ENCODE results near the gene DDX5. TPM values are rescaled to one million over a fixed set of nuclear protein-coding genes. Genes with fewer than 3 reads are reported as not detected.

Gene DDX5
- total RNA-seq, 1 donor from 2014 or later: 555 TPM

DNA sequence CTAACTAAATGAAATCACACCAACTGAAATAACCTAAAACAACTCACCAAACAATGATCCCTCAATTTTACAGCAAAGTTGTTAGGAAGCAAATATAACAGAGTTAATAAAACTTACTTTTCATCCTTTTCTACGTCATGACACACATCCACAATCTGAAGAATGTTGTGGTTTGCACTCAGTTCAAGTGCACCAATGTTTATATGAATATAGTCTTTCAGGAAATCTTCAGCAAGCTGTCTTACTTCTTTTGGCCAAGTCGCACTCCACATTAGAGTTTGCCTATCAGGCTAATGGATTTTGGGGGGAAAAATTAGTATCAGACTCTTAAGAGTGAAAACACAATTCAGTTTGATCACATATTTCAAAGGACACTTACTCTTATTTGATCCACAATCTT is 3.3 kb downstream of the DDX5 start:
- H3K4me3 Mint-ChIP-seq (ENCODE audit: unreplicated experiment): peak overlapping the region; percentile 94
- peaks cover 87% of the 10 kb centered on the region for H4K20me1 ChIP-seq (ENCODE audit: insufficient read depth, low read length)
- peak overlapping the region; percentile 100 for H3K4me3 ChIP-seq (ENCODE audit: insufficient read depth, low read depth, low read length)

DNA sequence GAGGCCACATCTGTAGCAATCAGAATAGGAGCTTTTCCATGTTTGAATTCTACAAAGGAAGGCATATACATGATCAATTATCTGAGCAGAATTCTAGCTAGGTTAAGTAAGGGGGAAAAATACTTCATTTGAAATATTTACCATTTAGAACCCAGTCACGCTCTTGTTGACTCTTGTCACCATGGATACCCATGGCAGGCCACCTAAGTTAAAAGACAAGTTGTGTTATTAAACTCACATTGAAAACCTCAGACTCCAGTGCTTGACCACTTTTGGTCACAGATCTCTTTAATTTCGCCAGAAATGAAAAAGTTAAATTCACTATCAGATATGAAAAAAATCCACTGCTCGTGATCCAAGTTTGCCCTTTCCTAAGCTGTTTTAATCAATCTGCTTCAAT is 4.1 kb downstream of the DDX5 start:
- no peak overlapping the region for H3K4me3 Mint-ChIP-seq (ENCODE audit: unreplicated experiment)
- Histone ChIP-seq H3K4me2 (ENCODE audit: low read length) (peak overlapping the region; percentile 90), H3K27ac (ENCODE audit: low read depth, low read length) (peak overlapping the region; percentile 3), H3K9ac (ENCODE audit: low read length) (peak overlapping the region; percentile 100), H3K9me3 (ENCODE audit: insufficient read depth, low read depth, low read length) (no peaks in the 10 kb centered on the region), H3K79me2 (ENCODE audit: insufficient read depth, low read length) (peaks cover 76% of the 10 kb centered on the region), H3K27me3 (ENCODE audit: insufficient read depth, low read length) (no peaks in the 10 kb centered on the region), H2AFZ (ENCODE audit: low read depth, low read length) (no peak overlapping the region), H4K20me1 (ENCODE audit: insufficient read depth, low read length) (peaks cover 87% of the 10 kb centered on the region), H3K4me1 (ENCODE audit: insufficient read depth, low read length) (peaks cover 41% of the 10 kb centered on the region), H3K36me3 (ENCODE audit: insufficient read depth, low read length) (peaks cover 71% of the 10 kb centered on the region), H3K4me3 (ENCODE audit: insufficient read depth, low read depth, low read length) (no peak overlapping the region)
- H3K36me3 Mint-ChIP-seq (ENCODE audit: low read depth, unreplicated experiment): peaks cover 22% of the 10 kb centered on the region
- no peaks in the 10 kb centered on the region for H3K9me3 Mint-ChIP-seq (ENCODE audit: unreplicated experiment)
- no peak for DNase-seq (ENCODE audit: low read depth)
- no peak for FAIRE-seq
- peak overlapping the region; percentile 55 for H3K27ac Mint-ChIP-seq (ENCODE audit: unreplicated experiment)
- TF ChIP-seq, protein P1, sequence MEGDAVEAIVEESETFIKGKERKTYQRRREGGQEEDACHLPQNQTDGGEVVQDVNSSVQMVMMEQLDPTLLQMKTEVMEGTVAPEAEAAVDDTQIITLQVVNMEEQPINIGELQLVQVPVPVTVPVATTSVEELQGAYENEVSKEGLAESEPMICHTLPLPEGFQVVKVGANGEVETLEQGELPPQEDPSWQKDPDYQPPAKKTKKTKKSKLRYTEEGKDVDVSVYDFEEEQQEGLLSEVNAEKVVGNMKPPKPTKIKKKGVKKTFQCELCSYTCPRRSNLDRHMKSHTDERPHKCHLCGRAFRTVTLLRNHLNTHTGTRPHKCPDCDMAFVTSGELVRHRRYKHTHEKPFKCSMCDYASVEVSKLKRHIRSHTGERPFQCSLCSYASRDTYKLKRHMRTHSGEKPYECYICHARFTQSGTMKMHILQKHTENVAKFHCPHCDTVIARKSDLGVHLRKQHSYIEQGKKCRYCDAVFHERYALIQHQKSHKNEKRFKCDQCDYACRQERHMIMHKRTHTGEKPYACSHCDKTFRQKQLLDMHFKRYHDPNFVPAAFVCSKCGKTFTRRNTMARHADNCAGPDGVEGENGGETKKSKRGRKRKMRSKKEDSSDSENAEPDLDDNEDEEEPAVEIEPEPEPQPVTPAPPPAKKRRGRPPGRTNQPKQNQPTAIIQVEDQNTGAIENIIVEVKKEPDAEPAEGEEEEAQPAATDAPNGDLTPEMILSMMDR (IDR thresholded peaks at IDR 0.05; ENCODE audit: insufficient read depth, low read depth, low read length): no peak
- TF ChIP-seq EZH2 (IDR thresholded peaks at IDR 0.05; ENCODE audit: insufficient read depth, low read length): no peak
- no peaks in the 10 kb centered on the region for H3K27me3 Mint-ChIP-seq (ENCODE audit: low read depth, unreplicated experiment)
- H3K4me1 Mint-ChIP-seq (ENCODE audit: low read depth, unreplicated experiment): peaks cover 49% of the 10 kb centered on the region

More for the DNA sequence above, 3.3 kb downstream of the DDX5 start:
- Mint-ChIP-seq H3K27ac (ENCODE audit: unreplicated experiment) (peak overlapping the region; percentile 1), H3K27me3 (ENCODE audit: low read depth, unreplicated experiment) (no peaks in the 10 kb centered on the region), H3K9me3 (ENCODE audit: unreplicated experiment) (no peaks in the 10 kb centered on the region), H3K4me1 (ENCODE audit: low read depth, unreplicated experiment) (peaks cover 49% of the 10 kb centered on the region), H3K36me3 (ENCODE audit: low read depth, unreplicated experiment) (peaks cover 22% of the 10 kb centered on the region)
- TF ChIP-seq, protein P1 (IDR thresholded peaks at IDR 0.05; ENCODE audit: insufficient read depth, low read depth, low read length): no peak
- peak; percentile 55 for DNase-seq (ENCODE audit: low read depth)
- Histone ChIP-seq H3K4me1 (ENCODE audit: insufficient read depth, low read length) (peaks cover 33% of the 10 kb centered on the region), H3K9me3 (ENCODE audit: insufficient read depth, low read depth, low read length) (no peaks in the 10 kb centered on the region), H3K27me3 (ENCODE audit: insufficient read depth, low read length) (no peaks in the 10 kb centered on the region), H3K27ac (ENCODE audit: low read depth, low read length) (peak overlapping the region; percentile 3), H3K79me2 (ENCODE audit: insufficient read depth, low read length) (peaks cover 84% of the 10 kb centered on the region), H2AFZ (ENCODE audit: low read depth, low read length) (no peak overlapping the region), H3K36me3 (ENCODE audit: insufficient read depth, low read length) (peaks cover 69% of the 10 kb centered on the region), H3K4me2 (ENCODE audit: low read length) (peak overlapping the region; percentile 90), H3K9ac (ENCODE audit: low read length) (peak overlapping the region; percentile 100)
- no peak for FAIRE-seq

DNA sequence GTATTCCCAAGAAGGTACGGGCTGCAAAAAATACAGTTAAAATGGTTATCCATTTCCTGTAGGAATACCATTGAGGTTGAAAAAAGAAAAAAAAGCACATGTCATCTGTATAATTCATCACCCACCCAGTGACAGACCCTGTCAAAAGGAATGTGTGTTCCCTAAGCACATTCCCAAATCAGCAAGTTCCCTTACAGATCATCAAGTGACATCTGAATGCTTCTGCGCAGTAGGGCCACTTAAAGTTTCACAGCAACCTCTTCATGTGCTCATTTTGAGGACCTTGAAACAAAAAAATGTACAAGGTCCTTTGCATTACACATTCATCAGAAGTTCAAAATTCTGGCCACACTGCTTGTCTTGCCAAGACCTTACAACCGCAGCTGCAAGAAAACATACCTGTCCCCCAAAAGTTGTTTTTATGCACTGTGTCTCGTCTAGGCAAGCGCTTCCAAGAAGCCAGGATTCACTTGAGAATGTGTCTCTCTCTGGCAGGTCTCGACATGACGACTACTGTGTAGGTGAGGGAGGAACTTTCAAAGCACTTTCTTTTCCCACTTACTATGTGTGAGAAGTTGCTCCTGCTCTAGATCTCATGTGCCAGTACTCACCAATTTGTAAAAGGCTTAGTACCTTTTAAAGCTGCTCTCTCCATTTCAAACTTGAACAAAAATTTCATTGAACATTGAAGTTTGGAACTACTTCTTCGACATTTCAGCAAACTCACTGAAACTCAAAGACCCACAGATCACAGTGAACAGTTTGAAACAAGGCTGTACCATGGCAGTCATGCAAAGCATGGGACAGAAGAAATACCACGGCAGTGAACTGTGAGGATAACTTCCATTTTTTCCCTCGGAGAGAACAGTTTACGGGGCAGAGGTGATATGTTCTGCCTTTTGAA is 5.0 kb downstream of the DDX5 start:
- no peak overlapping the region for H3K27ac Mint-ChIP-seq (ENCODE audit: unreplicated experiment)
- Histone ChIP-seq H3K4me2 (ENCODE audit: low read length) (peak overlapping the region; percentile 90), H3K9me3 (ENCODE audit: insufficient read depth, low read depth, low read length) (no peaks in the 10 kb centered on the region), H3K4me1 (ENCODE audit: insufficient read depth, low read length) (peaks cover 42% of the 10 kb centered on the region), H3K27me3 (ENCODE audit: insufficient read depth, low read length) (no peaks in the 10 kb centered on the region), H3K27ac (ENCODE audit: low read depth, low read length) (peak overlapping the region; percentile 13), H3K4me3 (ENCODE audit: insufficient read depth, low read depth, low read length) (no peak overlapping the region), H2AFZ (ENCODE audit: low read depth, low read length) (no peak overlapping the region), H3K9ac (ENCODE audit: low read length) (peak overlapping the region; percentile 11), H3K79me2 (ENCODE audit: insufficient read depth, low read length) (peaks cover 80% of the 10 kb centered on the region), H3K36me3 (ENCODE audit: insufficient read depth, low read length) (peaks cover 71% of the 10 kb centered on the region), H4K20me1 (ENCODE audit: insufficient read depth, low read length) (peaks cover 87% of the 10 kb centered on the region)
- no peak for DNase-seq (ENCODE audit: low read depth)
- H3K4me3 Mint-ChIP-seq (ENCODE audit: unreplicated experiment): peak overlapping the region; percentile 30
- TF ChIP-seq, protein P1 (IDR thresholded peaks at IDR 0.05; ENCODE audit: insufficient read depth, low read depth, low read length): no peak
- TF ChIP-seq EZH2 (IDR thresholded peaks at IDR 0.05; ENCODE audit: insufficient read depth, low read length): no peak
- peaks cover 49% of the 10 kb centered on the region for H3K4me1 Mint-ChIP-seq (ENCODE audit: low read depth, unreplicated experiment)
- FAIRE-seq: no peak
- no peaks in the 10 kb centered on the region for H3K27me3 Mint-ChIP-seq (ENCODE audit: low read depth, unreplicated experiment)
- H3K9me3 Mint-ChIP-seq (ENCODE audit: unreplicated experiment): no peaks in the 10 kb centered on the region
- H3K36me3 Mint-ChIP-seq (ENCODE audit: low read depth, unreplicated experiment): peaks cover 22% of the 10 kb centered on the region
